SU-DHL-6 (cell line): ENCODE results near the gene ESRRB.

ENCODE experiments used
- H2AFZ ChIP-seq: fragments of 200-600 bp; sonication (generic); 2 replicates; pipeline ENCODE4 v1.6.1; 2014; ENCODE audit warnings: low read depth, mild to moderate bottlenecking, moderate library complexity, mixed read lengths, antibody characterized with exemption, low read length; ENCODE audit not compliant: severe bottlenecking
- H3F3A ChIP-seq: fragments of 200-600 bp; shearing (Covaris generic); 2 replicates; pipeline ENCODE4 v1.6.0; 2016; ENCODE audit warnings: antibody characterized with exemption, mild to moderate bottlenecking; ENCODE audit not compliant: insufficient read depth
- H3K27ac ChIP-seq: fragments of 200-600 bp; sonication (generic); 2 replicates; pipeline ENCODE4 v1.5.1; 2016; ENCODE audit warnings: low read depth, mild to moderate bottlenecking, low read length, moderate library complexity, mixed read lengths
- H3K27me3 ChIP-seq: fragments of 200-600 bp; sonication (generic), shearing (Covaris generic); 2 replicates; pipeline ENCODE4 v1.6.0; 2014; ENCODE audit warnings: mild to moderate bottlenecking, low read length
- H3K36me3 ChIP-seq: fragments of 200-600 bp; sonication (generic); 2 replicates; pipeline ENCODE4 v1.6.1; 2014; ENCODE audit warnings: mild to moderate bottlenecking, low read length, mixed read lengths
- H3K4me2 ChIP-seq: fragments of 300-600, 200-600 bp; shearing (Covaris generic), sonication (generic); 2 replicates; pipeline ENCODE4 v1.6.0; 2014; ENCODE audit warnings: low read length, low read depth, mild to moderate bottlenecking; ENCODE audit not compliant: poor library complexity, severe bottlenecking
- H3K4me3 ChIP-seq: fragments of 200-600 bp; sonication (generic); 2 replicates; pipeline ENCODE4 v1.5.1; 2014; ENCODE audit warnings: antibody characterized with exemption, low read length, mild to moderate bottlenecking, mixed read lengths; ENCODE audit not compliant: insufficient read depth, poor library complexity, severe bottlenecking
- H3K79me2 ChIP-seq: fragments of 200-600 bp; sonication (generic); 2 replicates; pipeline ENCODE4 v1.6.1; 2014; ENCODE audit warnings: mild to moderate bottlenecking, low read length, moderate library complexity; ENCODE audit not compliant: insufficient read depth
- H3K9ac ChIP-seq: fragments of 200-600 bp; sonication (generic); 2 replicates; pipeline ENCODE4 v1.7.0; 2014; ENCODE audit warnings: mild to moderate bottlenecking, low read length
- H3K9me2 ChIP-seq: fragments of 200-600 bp; sonication (generic); replicated peaks from 2 replicates; pipeline ENCODE4 v1.6.1; 2014; ENCODE audit warnings: low read length; ENCODE audit not compliant: insufficient read depth
- H3K9me3 ChIP-seq: fragments of 200-600 bp; sonication (generic); 2 replicates; pipeline ENCODE4 v1.6.1; 2014; ENCODE audit warnings: low read length, mixed read lengths; ENCODE audit not compliant: insufficient read depth
- H4K20me1 ChIP-seq: fragments of 200-600 bp; sonication (generic); 2 replicates; pipeline ENCODE4 v1.6.1; 2014; ENCODE audit warnings: low read depth, mild to moderate bottlenecking, antibody characterized with exemption, low read length, moderate library complexity, mixed read lengths
- CTCF ChIP-seq: fragments of 200-600 bp; sonication (generic); IDR thresholded peaks from one replicate; pipeline ENCODE4 v1.5.1; 2017; ENCODE audit warnings: antibody characterized with exemption, mild to moderate bottlenecking, low read length, moderate library complexity; ENCODE audit not compliant: insufficient read depth, poor library complexity, severe bottlenecking
- EZH2phosphoT487 ChIP-seq: fragments of 200-600 bp; sonication (generic), shearing (Covaris generic); conservative IDR thresholded peaks from 2 replicates; pipeline ENCODE4 v1.6.1; 2018; ENCODE audit warnings: mild to moderate bottlenecking, antibody characterized with exemption, low read length, moderate library complexity, mixed read lengths

Gene ESRRB

GRCh38 chr14:76408877-76409276 is 32.9 kb downstream of the ESRRB start:
- no peak overlapping the region for H3K27ac ChIP-seq
- TF ChIP-seq EZH2phosphoT487 (no peak), CTCF (no peak)
- no peaks in the 10 kb centered on the region for H3F3A ChIP-seq
- no peaks in the 10 kb centered on the region for H3K36me3 ChIP-seq
- H3K9me2 ChIP-seq = no peaks in the 10 kb centered on the region
- H3K9me3 ChIP-seq = no peaks in the 10 kb centered on the region
- H3K9ac ChIP-seq = no peak overlapping the region
- H3K4me3 ChIP-seq = no peak overlapping the region
- no peaks in the 10 kb centered on the region for H4K20me1 ChIP-seq
- H3K79me2 ChIP-seq = no peaks in the 10 kb centered on the region
- no peaks in the 10 kb centered on the region for H3K27me3 ChIP-seq
- no peak overlapping the region for H2AFZ ChIP-seq
- H3K4me2 ChIP-seq = no peak overlapping the region

GRCh38 chr14:76412501-76412900 is 36.6 kb downstream of the ESRRB start:
- H3K36me3 ChIP-seq = no peaks in the 10 kb centered on the region
- H2AFZ ChIP-seq = no peak overlapping the region
- no peaks in the 10 kb centered on the region for H3K27me3 ChIP-seq
- TF ChIP-seq CTCF (no peak), EZH2phosphoT487 (no peak)
- no peak overlapping the region for H3K9ac ChIP-seq
- no peak overlapping the region for H3K4me2 ChIP-seq
- H4K20me1 ChIP-seq = no peaks in the 10 kb centered on the region
- no peaks in the 10 kb centered on the region for H3K9me2 ChIP-seq
- no peaks in the 10 kb centered on the region for H3K79me2 ChIP-seq
- H3K4me3 ChIP-seq = no peak overlapping the region
- no peaks in the 10 kb centered on the region for H3F3A ChIP-seq
- no peaks in the 10 kb centered on the region for H3K9me3 ChIP-seq
- no peak overlapping the region for H3K27ac ChIP-seq

DNA sequence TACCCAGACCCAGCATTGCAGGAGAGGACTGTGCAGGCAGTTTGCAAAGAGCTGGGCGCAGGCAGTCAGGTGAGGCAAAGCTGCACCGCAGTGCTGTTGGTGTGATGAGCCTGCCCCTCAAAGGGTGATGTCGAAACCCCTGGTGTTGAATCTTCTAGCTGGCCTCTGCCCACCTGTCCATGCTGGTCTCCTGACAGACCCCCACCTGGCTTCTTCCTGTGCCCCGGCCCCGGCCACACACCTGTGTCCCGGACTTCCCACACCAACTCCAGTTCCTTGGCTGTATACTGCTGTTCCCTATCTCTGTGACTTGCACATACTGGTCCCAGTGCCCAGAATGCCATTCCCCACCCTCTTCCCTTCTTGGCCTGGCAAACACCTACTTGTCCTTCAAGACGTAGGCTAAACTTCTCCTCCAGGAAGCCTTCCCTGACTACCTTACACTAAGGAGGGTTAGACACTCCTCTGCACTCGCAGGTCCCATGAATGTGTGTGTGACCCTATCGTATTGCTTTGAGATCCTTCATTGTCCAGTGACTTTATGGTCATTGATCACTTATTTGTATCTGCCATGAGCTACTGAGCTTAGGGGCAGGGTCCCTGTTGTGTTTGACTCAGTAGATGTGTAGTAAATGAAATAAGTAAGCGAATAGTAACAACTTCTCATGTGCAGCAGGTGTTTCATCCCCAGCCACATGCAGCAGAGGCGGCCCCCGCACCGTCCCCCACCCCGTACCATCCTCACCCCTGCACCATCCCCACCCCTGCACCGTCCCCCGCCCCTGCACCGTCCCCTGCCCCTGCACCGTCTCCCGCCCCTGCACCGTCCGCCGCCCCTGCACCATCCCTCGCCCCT is 37.4 kb downstream of the ESRRB start:
- Histone ChIP-seq H3K9ac (no peak overlapping the region), H3F3A (no peaks in the 10 kb centered on the region), H3K27ac (no peak overlapping the region), H3K4me2 (no peak overlapping the region), H3K36me3 (no peaks in the 10 kb centered on the region), H3K27me3 (no peaks in the 10 kb centered on the region), H3K4me3 (no peak overlapping the region), H4K20me1 (no peaks in the 10 kb centered on the region), H3K9me3 (no peaks in the 10 kb centered on the region), H3K9me2 (no peaks in the 10 kb centered on the region), H3K79me2 (no peaks in the 10 kb centered on the region), H2AFZ (no peak overlapping the region)
- TF ChIP-seq EZH2phosphoT487 = no peak
- TF ChIP-seq CTCF = no peak
